ENCODE data around the gene ASB2. TPM values are rescaled to one million over a fixed set of nuclear protein-coding genes. Genes with fewer than 3 reads are reported as not detected.
A peak's percentile ranks its signal among the peaks of the same experiment; 100 is the strongest.

ASB2 gene
- total RNA-seq (100 to 1,000 TPM in 1 of 5 donors, 10 to 100 TPM in 3, 1 to 10 TPM in 1; 9.6 to 199 (median 34.8) TPM), polyA plus RNA-seq (10 to 100 TPM in 1 of 3 donors, 1 to 10 TPM in 2; 2.0 to 17.1 (median 2.2) TPM)
- long read RNA-seq, donor 1, partial matches to known transcripts, result 0 of 2 reads
- long read RNA-seq, donor 1, other reads (novel, unspliced or antisense), result 0 of 2 reads
- long read RNA-seq, donor 2, partial matches to known transcripts, result 0 of 5 reads
- long read RNA-seq, donor 2, other reads (novel, unspliced or antisense), result 0 of 5 reads
- long read RNA-seq, donor 3, partial matches to known transcripts, result 0 of 1 reads
- long read RNA-seq, donor 3, other reads (novel, unspliced or antisense), result 0 of 1 reads
- long read RNA-seq, donor 4, partial matches to known transcripts, result 0 of 1 reads
- long read RNA-seq, donor 4, other reads (novel, unspliced or antisense), result 0 of 1 reads
- long read RNA-seq, donor 5, partial matches to known transcripts, result 0 of 2 reads
- long read RNA-seq, donor 5, other reads (novel, unspliced or antisense), result 0 of 2 reads
- long read RNA-seq, donor 6, transcript ASB2-203 (10 exons, 2,842 nt), result major isoform, 5 of 19 reads
- long read RNA-seq, donor 6, partial matches to known transcripts, result 11 of 19 reads
- long read RNA-seq, donor 6, other reads (novel, unspliced or antisense), result 0 of 19 reads
- long read RNA-seq, donor 7, transcript ASB2-203 (10 exons, 2,842 nt), result major isoform, 5 of 13 reads
- long read RNA-seq, donor 7, partial matches to known transcripts, result 8 of 13 reads
- long read RNA-seq, donor 7, other reads (novel, unspliced or antisense), result 0 of 13 reads
- long read RNA-seq, donor 8, partial matches to known transcripts, result 0 of 1 reads
- long read RNA-seq, donor 8, other reads (novel, unspliced or antisense), result 0 of 1 reads
- long read RNA-seq, donor 9, result 0 reads
- long read RNA-seq, donor 10, partial matches to known transcripts, result 0 of 2 reads
- long read RNA-seq, donor 10, other reads (novel, unspliced or antisense), result 0 of 2 reads

DNA sequence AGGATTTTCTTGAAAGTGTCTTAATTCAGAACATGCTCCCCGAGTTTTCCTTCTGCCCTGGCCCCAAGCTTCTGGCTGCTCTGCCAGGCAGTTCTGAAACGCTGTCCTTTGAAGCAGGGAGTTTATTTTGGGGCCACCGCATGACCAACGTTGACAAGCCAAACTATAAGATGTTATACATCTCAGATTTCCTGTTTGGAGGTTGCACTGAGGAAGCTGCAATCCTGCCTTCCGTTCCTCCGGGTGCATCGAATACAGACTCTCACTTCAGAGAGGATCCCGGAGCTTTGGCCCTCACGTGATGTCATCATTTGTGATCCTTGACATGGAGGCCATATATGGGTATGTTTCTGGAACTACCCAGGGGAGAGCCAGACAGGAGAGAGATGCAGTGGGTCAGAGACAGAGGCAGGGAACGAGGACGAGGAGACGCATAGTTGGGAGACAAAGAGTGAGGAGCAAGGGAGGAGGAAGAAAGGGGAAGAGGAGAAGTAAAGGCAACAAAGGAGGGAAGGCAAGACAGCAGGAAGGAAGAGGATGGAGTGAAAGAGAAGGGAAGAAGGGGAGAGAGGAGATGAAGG lies at the start of gene ASB2:
TSS of gene ASB2 (minus strand) at position 94 of the 581 bp plus-strand sequence. CDS start 12,031 bp downstream, outside the sequence.
- TF ChIP-seq CTCF (IDR thresholded peaks at IDR 0.05) (no peak), POLR2A (IDR thresholded peaks at IDR 0.05) (peak in 1 of 4 donors; percentile 42), EP300 (IDR thresholded peaks at IDR 0.05) (no peak), POLR2AphosphoS5 (IDR thresholded peaks at IDR 0.05) (peak in 2 of 3 donors; percentile 78 to 90)
- Histone ChIP-seq H3K27ac (peak within 1 kb of the TSS; percentile 39 to 90 (median 79)), H3K36me3 (no peaks in the 10 kb centered on the region), H3K9me3 (no peaks in the 10 kb centered on the region), H3K4me1 (peaks cover 0 to 35% (median 12%) of the 10 kb centered on the region in 4 donors), H3K27me3 (no peaks in the 10 kb centered on the region), H3K4me3 (peak within 1 kb of the TSS; percentile 6 to 48 (median 42))
- intact Hi-C loops (cut with DNase I; ENCODE audit: low total_unique reads), result no loop called here
- DNase-seq, result peak in 1 of 2 donors; percentile 71
- 24 to 45% (median 39%) methylated on average over 12 of the region's 12 CpGs for WGBS, 5 donors

- TF ChIP-seq CTCF (IDR thresholded peaks at IDR 0.05), result no peak
- H3K4me1 ChIP-seq, result peaks cover 11 to 37% (median 17%) of the 10 kb centered on the region in 4 donors
- no peaks in the 10 kb centered on the region for H3K36me3 ChIP-seq
- no peaks in the 10 kb centered on the region for H3K27me3 ChIP-seq
- no peak for DNase-seq
- intact Hi-C loops (cut with DNase I; ENCODE audit: low total_unique reads), result no loop called here
- 43 to 48% (median 46%) methylated on average over 6 of the region's 6 CpGs for WGBS, 5 donors
- no peak overlapping the region for H3K27ac ChIP-seq
- peak overlapping the region; percentile 69 to 88 (median 82) for H3K4me3 ChIP-seq
- no peaks in the 10 kb centered on the region for H3K9me3 ChIP-seq
These were observed 49.4 kb upstream of the ASB2 start for GRCh38 chr14:94025720-94026119.

DNA sequence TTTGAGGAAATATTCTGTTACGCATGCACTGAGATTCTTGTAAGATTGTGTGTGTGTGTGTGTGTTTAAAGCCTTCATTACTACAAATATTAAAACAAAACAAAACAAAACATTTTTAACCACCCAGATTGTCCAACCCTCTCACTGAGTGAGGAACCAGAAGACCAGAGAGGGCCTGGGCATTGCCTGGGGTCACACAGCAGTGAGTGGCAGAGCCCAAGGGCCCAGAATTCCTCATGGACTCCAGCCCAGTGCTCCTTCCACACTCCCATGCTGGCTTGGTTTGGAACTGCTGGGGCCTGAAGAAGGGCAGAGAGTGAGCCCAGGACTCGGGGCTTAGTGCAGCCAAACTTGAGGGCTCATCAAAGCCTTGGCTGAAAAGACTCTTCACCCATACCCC lies 48.2 kb upstream of the ASB2 start:
- peaks cover 11 to 37% (median 17%) of the 10 kb centered on the region in 4 donors for H3K4me1 ChIP-seq
- WGBS, 5 donors, result 88 to 97% (median 89%) methylated on average over 2 of the region's 2 CpGs

GRCh38 chr14:94022532-94023411 lies 46.4 kb upstream of the ASB2 start:
- no peak for DNase-seq
- intact Hi-C loops (cut with DNase I; ENCODE audit: low total_unique reads), result no loop called here
- no peak overlapping the region for H3K27ac ChIP-seq
- H3K9me3 ChIP-seq, result no peaks in the 10 kb centered on the region
- H3K27me3 ChIP-seq, result no peaks in the 10 kb centered on the region
- H3K4me3 ChIP-seq, result no peak overlapping the region
- H3K36me3 ChIP-seq, result no peaks in the 10 kb centered on the region
- TF ChIP-seq CTCF (IDR thresholded peaks at IDR 0.05) (no peak), POLR2A (IDR thresholded peaks at IDR 0.05) (no peak), POLR2AphosphoS5 (IDR thresholded peaks at IDR 0.05) (no peak), EP300 (IDR thresholded peaks at IDR 0.05) (no peak)
- WGBS, 5 donors, result 64 to 81% (median 66%) methylated on average over 10 of the region's 10 CpGs
- peaks cover 6 to 22% (median 14%) of the 10 kb centered on the region in 4 donors for H3K4me1 ChIP-seq

More for the DNA sequence above, 48.2 kb upstream of the ASB2 start:
- Histone ChIP-seq H3K4me3 (no peak overlapping the region), H3K27ac (no peak overlapping the region), H3K36me3 (no peaks in the 10 kb centered on the region), H3K27me3 (no peaks in the 10 kb centered on the region), H3K9me3 (no peaks in the 10 kb centered on the region)
- intact Hi-C loops (cut with DNase I; ENCODE audit: low total_unique reads), result no loop called here
- no peak for DNase-seq
- TF ChIP-seq POLR2A (IDR thresholded peaks at IDR 0.05) (no peak), POLR2AphosphoS5 (IDR thresholded peaks at IDR 0.05) (no peak), EP300 (IDR thresholded peaks at IDR 0.05) (no peak)
